Activated naive CD4-positive, alpha-beta T cell treated with anti-CD3 and anti-CD28 coated beads, Interleukin-2, amount 10 ng/mL, durations not matched to agents 7 days and 5 days (primary cell): Measurements from ENCODE around the gene RIMS4.

ENCODE experiments used
- CTCF ChIA-PET: fragments of 350-600 bp; sonication (Branson Sonifier 250); formaldehyde crosslinking; loops from one replicate; lab custom pipeline; 2021; ENCODE audit warnings: antibody characterized with exemption; lab: Charles Lee
- DNase-seq: peaks from one replicate; pipeline ENCODE4 v3.0.0-alpha.2; 2020
- H3K27ac Mint-ChIP-seq: one replicate; pipeline ENCODE4 v1.8.0; 2021; ENCODE audit warnings: mild to moderate bottlenecking, moderate library complexity, mixed read lengths
- H3K27me3 Mint-ChIP-seq: one replicate; pipeline ENCODE4 v1.8.0; 2021; ENCODE audit warnings: mild to moderate bottlenecking, mixed read lengths
- H3K36me3 Mint-ChIP-seq: one replicate; pipeline ENCODE4 v1.8.0; 2021; ENCODE audit warnings: mixed read lengths
- H3K4me1 Mint-ChIP-seq: one replicate; pipeline ENCODE4 v1.8.0; 2021; ENCODE audit warnings: mixed read lengths
- H3K4me3 Mint-ChIP-seq: one replicate; pipeline ENCODE4 v1.8.0; 2021; ENCODE audit warnings: mild to moderate bottlenecking, moderate library complexity, mixed read lengths
- H3K9me3 Mint-ChIP-seq: one replicate; pipeline ENCODE4 v1.8.0; 2021; ENCODE audit warnings: mixed read lengths

The RIMS4 gene

GRCh38 chr20:44814937-44815336, 4.6 kb upstream of the RIMS4 start:
- CTCF ChIA-PET: no interaction called here
- Mint-ChIP-seq H3K27ac (no peak overlapping the region), H3K9me3 (no peaks in the 10 kb centered on the region), H3K27me3 (peaks cover 38% of the 10 kb centered on the region), H3K4me1 (no peaks in the 10 kb centered on the region), H3K4me3 (no peak overlapping the region), H3K36me3 (no peaks in the 10 kb centered on the region)
- no peak for DNase-seq

- H3K9me3 Mint-ChIP-seq: no peaks in the 10 kb centered on the region
- H3K4me1 Mint-ChIP-seq: peaks cover 7% of the 10 kb centered on the region
- CTCF ChIA-PET: no interaction called here
- no peaks in the 10 kb centered on the region for H3K36me3 Mint-ChIP-seq
- no peak for DNase-seq
- H3K4me3 Mint-ChIP-seq: no peak overlapping the region
- peaks cover 71% of the 10 kb centered on the region for H3K27me3 Mint-ChIP-seq
- H3K27ac Mint-ChIP-seq: no peak overlapping the region
Observed at GRCh38 chr20:44811150-44811685, 872 bp upstream of the RIMS4 start.

DNA sequence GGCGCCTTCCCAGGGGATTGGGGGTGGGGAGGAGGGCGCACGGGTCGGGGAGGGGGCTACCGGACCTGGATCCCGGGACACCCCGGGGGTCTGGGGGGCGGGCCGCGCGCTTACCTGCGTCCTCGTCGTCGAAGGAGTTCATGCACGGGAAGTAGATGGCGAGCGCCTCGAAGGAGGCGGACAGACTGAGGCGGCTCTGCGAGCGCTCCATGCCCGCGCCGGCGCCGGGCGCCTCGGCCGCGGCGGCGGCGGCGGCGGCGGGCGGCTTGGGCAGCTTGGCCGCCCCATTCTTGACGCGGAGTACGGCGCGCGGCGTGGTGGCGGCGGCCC, 320 bp downstream of the RIMS4 start:
- Mint-ChIP-seq H3K27me3 (peaks cover 82% of the 10 kb centered on the region), H3K36me3 (no peaks in the 10 kb centered on the region), H3K4me1 (peaks cover 7% of the 10 kb centered on the region), H3K4me3 (no peak overlapping the region), H3K9me3 (no peaks in the 10 kb centered on the region), H3K27ac (no peak overlapping the region)
- DNase-seq: no peak
- CTCF ChIA-PET: no interaction called here

GRCh38 chr20:44809380-44810060, 826 bp downstream of the RIMS4 start:
- H3K27me3 Mint-ChIP-seq: peaks cover 87% of the 10 kb centered on the region
- H3K36me3 Mint-ChIP-seq: no peaks in the 10 kb centered on the region
- no peak overlapping the region for H3K4me3 Mint-ChIP-seq
- no peak overlapping the region for H3K27ac Mint-ChIP-seq
- no peak for DNase-seq
- peaks cover 7% of the 10 kb centered on the region for H3K4me1 Mint-ChIP-seq
- CTCF ChIA-PET: no interaction called here
- no peaks in the 10 kb centered on the region for H3K9me3 Mint-ChIP-seq

DNA sequence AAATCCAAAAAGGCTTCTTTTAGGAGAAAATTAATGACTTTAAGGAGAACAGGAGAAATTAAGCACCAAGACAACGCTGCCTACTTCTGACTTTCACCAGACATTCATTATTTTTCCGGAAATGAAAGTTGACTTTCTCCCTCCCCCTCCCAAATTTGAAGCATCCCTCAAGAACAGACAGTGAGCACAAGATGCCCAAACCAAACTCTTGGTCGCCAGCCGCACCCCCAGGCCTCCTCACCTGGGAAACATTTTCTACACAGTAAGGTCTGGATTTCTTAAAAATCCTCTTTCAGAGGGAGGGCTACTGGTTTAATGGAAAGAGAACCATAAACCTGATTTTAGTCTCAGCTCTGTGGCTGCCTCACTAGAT, 2.7 kb downstream of the RIMS4 start:
- Mint-ChIP-seq H3K4me3 (no peak overlapping the region), H3K27ac (no peak overlapping the region), H3K9me3 (no peaks in the 10 kb centered on the region), H3K27me3 (peaks cover 89% of the 10 kb centered on the region), H3K36me3 (no peaks in the 10 kb centered on the region), H3K4me1 (peaks cover 7% of the 10 kb centered on the region)
- DNase-seq: no peak
- CTCF ChIA-PET: no interaction called here

GRCh38 chr20:44807051-44807683, 3.2 kb downstream of the RIMS4 start:
- CTCF ChIA-PET: no interaction called here
- Mint-ChIP-seq H3K9me3 (no peaks in the 10 kb centered on the region), H3K27me3 (peaks cover 84% of the 10 kb centered on the region), H3K27ac (no peak overlapping the region), H3K36me3 (no peaks in the 10 kb centered on the region), H3K4me3 (no peak overlapping the region), H3K4me1 (peaks cover 7% of the 10 kb centered on the region)
- DNase-seq: no peak

DNA sequence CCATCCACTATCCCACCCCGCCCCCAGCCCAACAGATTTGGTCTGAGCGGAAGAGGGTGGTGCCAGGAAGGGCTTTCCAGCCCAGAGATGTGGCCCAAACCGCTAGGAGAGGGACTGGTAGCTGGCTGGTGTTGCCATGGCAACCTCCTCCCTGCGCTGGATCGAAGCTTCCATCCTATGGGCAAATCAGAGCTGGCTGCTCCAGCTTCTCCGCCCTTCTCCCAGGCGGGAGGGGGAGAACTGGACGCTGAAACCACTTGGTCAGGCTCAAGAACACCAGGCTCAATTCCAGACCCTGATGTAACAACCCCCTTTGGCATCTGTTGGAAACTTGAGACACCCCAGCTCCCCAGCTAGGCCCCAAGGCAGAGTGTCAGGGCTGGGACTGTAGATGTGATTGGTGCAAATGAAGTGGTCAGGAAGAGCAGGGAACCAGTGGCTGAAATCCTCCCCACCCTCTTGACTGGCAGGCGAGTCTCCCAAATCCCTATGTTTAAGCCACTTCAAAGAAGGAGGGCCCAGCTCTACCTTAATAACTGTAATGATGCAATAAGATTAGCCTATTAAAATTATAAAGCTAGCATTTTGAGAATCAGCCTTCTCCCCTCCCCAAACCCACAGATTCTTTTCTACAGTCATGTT, 4.2 kb downstream of the RIMS4 start:
- Mint-ChIP-seq H3K27ac (no peak overlapping the region), H3K4me1 (peaks cover 7% of the 10 kb centered on the region), H3K36me3 (no peaks in the 10 kb centered on the region), H3K9me3 (no peaks in the 10 kb centered on the region), H3K4me3 (no peak overlapping the region), H3K27me3 (peaks cover 73% of the 10 kb centered on the region)
- DNase-seq: no peak
- CTCF ChIA-PET: no interaction called here

- no peak for DNase-seq
- H3K9me3 Mint-ChIP-seq: no peaks in the 10 kb centered on the region
- H3K4me1 Mint-ChIP-seq: peaks cover 7% of the 10 kb centered on the region
- CTCF ChIA-PET: no interaction called here
- H3K27me3 Mint-ChIP-seq: peaks cover 67% of the 10 kb centered on the region
- no peaks in the 10 kb centered on the region for H3K36me3 Mint-ChIP-seq
- no peak overlapping the region for H3K27ac Mint-ChIP-seq
- no peak overlapping the region for H3K4me3 Mint-ChIP-seq
Observed at GRCh38 chr20:44805335-44805978, 4.9 kb downstream of the RIMS4 start.

DNA sequence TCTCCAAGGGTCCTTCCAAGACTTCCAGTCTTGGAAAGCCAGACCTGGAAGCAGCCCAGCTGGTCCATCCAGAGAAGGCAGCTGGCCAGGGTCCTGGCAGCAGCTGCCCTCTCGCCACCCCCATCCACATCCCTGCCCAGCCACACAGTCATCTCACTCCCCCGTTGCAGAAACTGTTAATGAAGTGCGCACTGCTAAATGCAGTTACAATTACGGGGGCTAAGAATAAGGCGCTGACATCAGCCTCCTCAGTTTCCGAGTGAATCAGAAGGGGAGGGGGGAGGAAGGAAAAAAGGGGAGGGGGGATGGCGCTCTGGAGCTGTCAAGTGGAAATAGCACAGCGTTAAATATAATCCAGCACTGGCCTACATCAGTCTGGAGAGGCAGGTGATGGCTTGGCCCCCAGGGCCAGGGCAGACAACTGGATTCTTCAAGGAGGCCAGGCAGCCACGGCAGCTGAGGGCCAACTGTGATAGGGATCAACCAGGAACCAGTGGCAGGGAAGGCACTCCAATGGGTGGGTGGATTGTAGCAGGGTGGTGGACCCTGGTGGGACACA, 6.9 kb downstream of the RIMS4 start:
- Mint-ChIP-seq H3K27ac (no peak overlapping the region), H3K4me3 (no peak overlapping the region), H3K27me3 (peaks cover 56% of the 10 kb centered on the region), H3K4me1 (no peaks in the 10 kb centered on the region), H3K9me3 (no peaks in the 10 kb centered on the region), H3K36me3 (no peaks in the 10 kb centered on the region)
- CTCF ChIA-PET: no interaction called here
- no peak for DNase-seq

- H3K27me3 Mint-ChIP-seq: peaks cover 51% of the 10 kb centered on the region
- H3K4me1 Mint-ChIP-seq: no peaks in the 10 kb centered on the region
- DNase-seq: no peak
- H3K9me3 Mint-ChIP-seq: no peaks in the 10 kb centered on the region
- no peaks in the 10 kb centered on the region for H3K36me3 Mint-ChIP-seq
- no peak overlapping the region for H3K4me3 Mint-ChIP-seq
- no peak overlapping the region for H3K27ac Mint-ChIP-seq
- CTCF ChIA-PET: no interaction called here
Observed at GRCh38 chr20:44802702-44803101, 7.6 kb downstream of the RIMS4 start.

- CTCF ChIA-PET: interaction anchor here (0.9 to 1.3 kb wide), 4 partner anchors 32 to 54 kb away, joined by 3 to 4 read pairs (median 3); no protein-coding TSS in a partner anchor
- no peak overlapping the region for H3K4me3 Mint-ChIP-seq
- no peaks in the 10 kb centered on the region for H3K9me3 Mint-ChIP-seq
- peaks cover 36% of the 10 kb centered on the region for H3K27me3 Mint-ChIP-seq
- H3K4me1 Mint-ChIP-seq: no peaks in the 10 kb centered on the region
- DNase-seq: no peak
- H3K27ac Mint-ChIP-seq: no peak overlapping the region
- H3K36me3 Mint-ChIP-seq: no peaks in the 10 kb centered on the region
Observed at GRCh38 chr20:44800391-44801046, 9.8 kb downstream of the RIMS4 start.

GRCh38 chr20:44799691-44800090, 10.7 kb downstream of the RIMS4 start:
- Mint-ChIP-seq H3K27me3 (peaks cover 32% of the 10 kb centered on the region), H3K4me1 (no peaks in the 10 kb centered on the region), H3K36me3 (no peaks in the 10 kb centered on the region), H3K4me3 (no peak overlapping the region), H3K9me3 (no peaks in the 10 kb centered on the region), H3K27ac (no peak overlapping the region)
- no peak for DNase-seq
- CTCF ChIA-PET: interaction anchor here (0.9 to 1.3 kb wide), 3 partner anchors 32 to 67 kb away, joined by 3 to 4 read pairs (median 3); no protein-coding TSS in a partner anchor

- Mint-ChIP-seq H3K9me3 (no peaks in the 10 kb centered on the region), H3K36me3 (no peaks in the 10 kb centered on the region), H3K4me1 (no peaks in the 10 kb centered on the region), H3K27me3 (peaks cover 17% of the 10 kb centered on the region), H3K4me3 (no peak overlapping the region), H3K27ac (no peak overlapping the region)
- CTCF ChIA-PET: interaction anchor here (1.0 to 1.2 kb wide), 2 partner anchors 50 to 70 kb away, joined by 3 to 4 read pairs; no protein-coding TSS in a partner anchor
- no peak for DNase-seq
Observed at GRCh38 chr20:44796758-44797457, 13.4 kb downstream of the RIMS4 start.
